ENCODE results near the gene NDRG3. TPM values are rescaled to one million over a fixed set of nuclear protein-coding genes. Genes with fewer than 3 reads are reported as not detected.

Gene NDRG3
- total and polyA plus RNA-seq, 4 donors, result 12.2 to 20.8 (median 17.7) TPM

- peaks cover 0 to 9% (median 4%) of the 10 kb centered on the region in 4 donors for H3K36me3 ChIP-seq (ENCODE audit: control insufficient read depth in 4 of 4, insufficient read depth in 4 of 4, low read length in 4 of 4)
- WGBS, 2 donors, result 98 to 99% methylated on average over 4 of the region's 4 CpGs
- DNase-seq, result no peak
- no peak overlapping the region for H3K9ac ChIP-seq (ENCODE audit: insufficient read depth in 1 of 2, low read length in 2 of 2)
- no peaks in the 10 kb centered on the region for H3K9me3 ChIP-seq (ENCODE audit: control insufficient read depth in 4 of 4, insufficient read depth in 3 of 4, low read length in 3 of 4)
- no peak overlapping the region for H3K27ac ChIP-seq (ENCODE audit: low read depth in 1 of 2, low read length in 1 of 2)
- no peak for ATAC-seq (ENCODE audit: insufficient read depth, low FRiP score)
- TF ChIP-seq CTCF (IDR thresholded peaks at IDR 0.05; ENCODE audit: control extremely low read depth, extremely low read depth), result no peak
- no peak overlapping the region for H3K4me3 ChIP-seq
- H3K4me1 ChIP-seq (ENCODE audit: control insufficient read depth in 5 of 5, insufficient read depth in 5 of 5, low read length in 5 of 5), result no peaks in the 10 kb centered on the region
- H3K27me3 ChIP-seq (ENCODE audit: control insufficient read depth in 3 of 3, insufficient read depth in 3 of 3, low read length in 2 of 3), result no peaks in the 10 kb centered on the region
Measured at GRCh38 chr20:36761125-36761524, 15.2 kb upstream of the NDRG3 start.

DNA sequence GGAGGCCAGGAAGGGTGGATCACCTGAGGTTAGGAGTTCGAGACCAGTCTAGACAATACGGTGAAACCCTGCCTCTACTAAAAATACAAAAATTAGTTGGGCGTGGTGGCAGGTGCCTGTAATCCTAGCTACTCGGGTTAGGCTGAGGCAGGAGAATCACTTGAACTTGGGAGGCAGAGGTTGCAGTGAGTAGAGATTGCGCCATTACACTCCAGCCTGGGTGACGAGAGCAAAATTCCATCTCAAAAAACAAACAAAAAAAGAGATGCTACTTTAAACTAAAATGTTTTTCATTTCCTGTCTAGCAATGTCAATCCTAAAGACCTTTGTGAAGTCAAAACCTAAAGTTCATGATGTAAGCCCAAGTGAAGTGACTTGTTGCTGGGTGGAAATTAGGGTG, 14.8 kb upstream of the NDRG3 start:
- ATAC-seq (ENCODE audit: insufficient read depth, low FRiP score) (no peak), DNase-seq (no peak)
- Histone ChIP-seq H3K27me3 (ENCODE audit: control insufficient read depth in 3 of 3, insufficient read depth in 3 of 3, low read length in 2 of 3) (no peaks in the 10 kb centered on the region), H3K9me3 (ENCODE audit: control insufficient read depth in 4 of 4, insufficient read depth in 3 of 4, low read length in 3 of 4) (no peaks in the 10 kb centered on the region), H3K4me3 (no peak overlapping the region), H3K36me3 (ENCODE audit: control insufficient read depth in 4 of 4, insufficient read depth in 4 of 4, low read length in 4 of 4) (peaks cover 0 to 9% (median 4%) of the 10 kb centered on the region in 4 donors), H3K4me1 (ENCODE audit: control insufficient read depth in 5 of 5, insufficient read depth in 5 of 5, low read length in 5 of 5) (no peaks in the 10 kb centered on the region), H3K9ac (ENCODE audit: insufficient read depth in 1 of 2, low read length in 2 of 2) (no peak overlapping the region), H3K27ac (ENCODE audit: low read depth in 1 of 2, low read length in 1 of 2) (no peak overlapping the region)
- 77 to 78% methylated on average over 6 of the region's 6 CpGs for WGBS, 2 donors
- no peak for TF ChIP-seq CTCF (IDR thresholded peaks at IDR 0.05; ENCODE audit: control extremely low read depth, extremely low read depth)

- Histone ChIP-seq H3K27ac (ENCODE audit: low read depth in 1 of 2, low read length in 1 of 2) (peak overlapping the region in 1 of 2 donors; percentile 28), H3K4me3 (no peak overlapping the region), H3K9me3 (ENCODE audit: control insufficient read depth in 4 of 4, insufficient read depth in 3 of 4, low read length in 3 of 4) (no peaks in the 10 kb centered on the region), H3K27me3 (ENCODE audit: control insufficient read depth in 3 of 3, insufficient read depth in 3 of 3, low read length in 2 of 3) (no peaks in the 10 kb centered on the region), H3K36me3 (ENCODE audit: control insufficient read depth in 4 of 4, insufficient read depth in 4 of 4, low read length in 4 of 4) (peaks cover 0 to 9% (median 4%) of the 10 kb centered on the region in 4 donors), H3K9ac (ENCODE audit: insufficient read depth in 1 of 2, low read length in 2 of 2) (no peak overlapping the region), H3K4me1 (ENCODE audit: control insufficient read depth in 5 of 5, insufficient read depth in 5 of 5, low read length in 5 of 5) (peaks cover 0 to 10% (median 0%) of the 10 kb centered on the region in 5 donors)
- 93 to 98% methylated on average over 1 of the region's 1 CpG for WGBS, 2 donors
- no peak for TF ChIP-seq CTCF (IDR thresholded peaks at IDR 0.05; ENCODE audit: control extremely low read depth, extremely low read depth)
- no peak for DNase-seq
- no peak for ATAC-seq (ENCODE audit: insufficient read depth, low FRiP score)
Measured at GRCh38 chr20:36758276-36758675, 12.4 kb upstream of the NDRG3 start.

DNA sequence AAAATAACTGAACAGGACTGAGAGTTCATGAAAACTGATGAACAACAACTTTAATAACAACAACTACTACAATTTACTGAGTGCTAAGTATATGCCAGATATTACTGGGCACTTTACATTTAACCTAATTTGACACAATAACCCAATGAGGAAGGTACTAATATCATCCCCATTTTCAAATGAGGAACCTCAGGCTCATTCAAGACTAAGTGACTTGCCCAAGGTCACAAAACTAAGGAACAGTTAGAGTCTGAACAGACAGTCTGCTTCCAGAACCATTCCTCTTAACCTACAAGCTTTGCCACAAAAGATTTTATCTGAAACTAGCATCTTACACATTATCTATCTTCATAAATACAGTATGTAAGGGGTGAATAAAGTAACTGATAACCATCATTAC, 10.6 kb upstream of the NDRG3 start:
- Histone ChIP-seq H3K9me3 (ENCODE audit: control insufficient read depth in 4 of 4, insufficient read depth in 3 of 4, low read length in 3 of 4) (no peaks in the 10 kb centered on the region), H3K27me3 (ENCODE audit: control insufficient read depth in 3 of 3, insufficient read depth in 3 of 3, low read length in 2 of 3) (no peaks in the 10 kb centered on the region), H3K9ac (ENCODE audit: insufficient read depth in 1 of 2, low read length in 2 of 2) (no peak overlapping the region), H3K4me3 (no peak overlapping the region), H3K27ac (ENCODE audit: low read depth in 1 of 2, low read length in 1 of 2) (no peak overlapping the region), H3K36me3 (ENCODE audit: control insufficient read depth in 4 of 4, insufficient read depth in 4 of 4, low read length in 4 of 4) (peaks cover 0 to 20% (median 8%) of the 10 kb centered on the region in 4 donors), H3K4me1 (ENCODE audit: control insufficient read depth in 5 of 5, insufficient read depth in 5 of 5, low read length in 5 of 5) (peaks cover 0 to 10% (median 0%) of the 10 kb centered on the region in 5 donors)
- no peak for DNase-seq
- no peak for TF ChIP-seq CTCF (IDR thresholded peaks at IDR 0.05; ENCODE audit: control extremely low read depth, extremely low read depth)
- ATAC-seq (ENCODE audit: insufficient read depth, low FRiP score), result no peak

Data from lung (tissue), 12 donors.